ENCODE data around the gene CNN2. TPM values are rescaled to one million over a fixed set of nuclear protein-coding genes. Genes with fewer than 3 reads are reported as not detected.

Gene CNN2
- total and polyA plus RNA-seq, 2 donors (not counting 1 experiment from before 2014, with no cell fraction given), result 198 to 301 TPM

DNA sequence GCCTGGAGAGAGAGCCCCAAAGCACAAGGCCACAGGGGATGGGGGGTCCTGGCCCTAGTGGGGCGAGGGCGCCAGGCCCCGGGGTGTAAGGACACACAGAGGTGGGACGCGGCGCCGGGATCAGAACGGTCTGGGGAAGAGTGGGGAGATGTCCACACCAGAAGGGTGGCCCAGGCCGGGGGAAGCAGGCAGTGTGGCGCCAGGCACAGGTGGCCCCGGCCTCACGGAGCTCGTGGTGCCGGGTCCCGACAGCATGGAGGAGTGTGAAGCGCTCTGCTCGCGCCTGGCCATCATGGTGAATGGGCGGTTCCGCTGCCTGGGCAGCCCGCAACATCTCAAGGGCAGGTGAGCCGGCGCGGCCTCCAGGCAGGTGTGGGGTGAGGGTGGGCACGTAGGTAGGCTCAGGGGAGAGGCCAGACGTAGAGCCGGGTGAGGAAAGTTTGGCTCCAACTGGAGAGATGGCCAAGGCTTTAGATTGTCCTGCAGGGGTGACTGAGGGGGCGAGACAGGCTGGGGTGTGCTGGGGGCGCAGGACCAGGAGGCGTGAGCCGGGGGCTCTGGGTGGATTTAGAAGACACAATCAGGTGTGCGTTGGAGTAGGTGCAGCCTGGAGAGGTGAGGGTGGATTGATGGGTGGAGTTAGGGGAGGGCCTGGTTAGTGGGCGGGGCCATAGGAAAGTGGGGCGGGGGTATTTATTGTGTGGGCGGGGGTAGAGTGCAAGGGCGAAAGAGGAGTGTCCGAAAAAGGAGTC is 37.7 kb downstream of the CNN2 start:
- ATAC-seq (ENCODE audit: low read depth) (no peak), DNase-seq (no peak)
- 99% methylated on average over 33 of the region's 37 CpGs for WGBS (ENCODE audit: insufficient coverage)
- H4K20me1 ChIP-seq (ENCODE audit: control insufficient read depth, insufficient read depth, low read length, poor library complexity, severe bottlenecking), result peaks cover 45% of the 10 kb centered on the region
- no peak overlapping the region for H3K9ac ChIP-seq (ENCODE audit: low read length)
- peak overlapping the region; percentile 42 for H2AFZ ChIP-seq (ENCODE audit: insufficient read depth, low read depth, low read length, poor library complexity, severe bottlenecking)
- H3K4me1 ChIP-seq (ENCODE audit: control insufficient read depth in 2 of 2, insufficient read depth in 2 of 2, low read length in 2 of 2), result peaks cover 30 to 44% of the 10 kb centered on the region in 2 donors
- Mint-ChIP-seq H3K9me3 (ENCODE audit: insufficient read depth) (no peaks in the 10 kb centered on the region), H3K4me3 (peak overlapping the region; percentile 32), H3K4me1 (peaks cover 29% of the 10 kb centered on the region), H3K27ac (peak overlapping the region; percentile 32), H3K27me3 (no peaks in the 10 kb centered on the region)
- H3K79me2 ChIP-seq (ENCODE audit: control insufficient read depth, insufficient read depth, low read length), result peaks cover 25% of the 10 kb centered on the region
- intact Hi-C loops (cut with micrococcal nuclease), result loop anchor here (10.0 kb wide), 1 partner anchor 139 kb away; the partner anchor contains the start of gene ARID3A
- CTCF ChIA-PET, result interaction anchor here (0.6 to 5.2 kb wide), 24 partner anchors 10 to 201 kb away, joined by 3 to 56 read pairs (median 6); partner anchors contain the start of genes ABCA7, POLR2E and RNU6-2
- TF ChIP-seq EZH2 (IDR thresholded peaks at IDR 0.05; ENCODE audit: borderline replicate concordance, insufficient read depth, low read depth, low read length, poor library complexity, severe bottlenecking), result no peak
- TF ChIP-seq, protein P1, sequence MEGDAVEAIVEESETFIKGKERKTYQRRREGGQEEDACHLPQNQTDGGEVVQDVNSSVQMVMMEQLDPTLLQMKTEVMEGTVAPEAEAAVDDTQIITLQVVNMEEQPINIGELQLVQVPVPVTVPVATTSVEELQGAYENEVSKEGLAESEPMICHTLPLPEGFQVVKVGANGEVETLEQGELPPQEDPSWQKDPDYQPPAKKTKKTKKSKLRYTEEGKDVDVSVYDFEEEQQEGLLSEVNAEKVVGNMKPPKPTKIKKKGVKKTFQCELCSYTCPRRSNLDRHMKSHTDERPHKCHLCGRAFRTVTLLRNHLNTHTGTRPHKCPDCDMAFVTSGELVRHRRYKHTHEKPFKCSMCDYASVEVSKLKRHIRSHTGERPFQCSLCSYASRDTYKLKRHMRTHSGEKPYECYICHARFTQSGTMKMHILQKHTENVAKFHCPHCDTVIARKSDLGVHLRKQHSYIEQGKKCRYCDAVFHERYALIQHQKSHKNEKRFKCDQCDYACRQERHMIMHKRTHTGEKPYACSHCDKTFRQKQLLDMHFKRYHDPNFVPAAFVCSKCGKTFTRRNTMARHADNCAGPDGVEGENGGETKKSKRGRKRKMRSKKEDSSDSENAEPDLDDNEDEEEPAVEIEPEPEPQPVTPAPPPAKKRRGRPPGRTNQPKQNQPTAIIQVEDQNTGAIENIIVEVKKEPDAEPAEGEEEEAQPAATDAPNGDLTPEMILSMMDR (IDR thresholded peaks at IDR 0.05), result no peak
- H3K36me3 ChIP-seq (replicated peaks in 1 of 2; ENCODE audit: control extremely low read depth in 1 of 2, control insufficient read depth in 1 of 2, extremely low read depth in 1 of 2, insufficient read depth in 2 of 2, low read length in 1 of 2), result peaks cover 0 to 20% of the 10 kb centered on the region in 2 experiments
- POLR2A ChIA-PET, result interaction anchor here (0.5 to 6.3 kb wide), 14 partner anchors 12 to 205 kb away, joined by 3 to 97 read pairs (median 3); partner anchors contain the start of genes ABCA7, CIRBP, CNN2 and GPX4
- H3K4me3 ChIP-seq (ENCODE audit: control extremely low read depth in 1 of 5, extremely low read depth in 1 of 5, insufficient read depth in 1 of 5, low read depth in 2 of 5, low read length in 4 of 5), result no peak overlapping the region
- no peak overlapping the region for H3K27ac ChIP-seq (ENCODE audit: low read length in 2 of 2)
- peak overlapping the region; percentile 91 for H3K4me2 ChIP-seq (replicated peaks; ENCODE audit: low read depth, low read length, poor library complexity, severe bottlenecking)
- peaks cover 0 to 36% (median 0%) of the 10 kb centered on the region in 3 donors for H3K9me3 ChIP-seq (ENCODE audit: control extremely low read depth in 1 of 3, control insufficient read depth in 2 of 3, insufficient read depth in 1 of 3, low read length in 2 of 3)
- no peaks in the 10 kb centered on the region for H3K27me3 ChIP-seq (replicated peaks in 1 of 4; ENCODE audit: control extremely low read depth in 1 of 4, control insufficient read depth in 3 of 4, insufficient read depth in 4 of 4, low read length in 3 of 4)

All from B cell (primary cell).